Right lobe of liver (tissue), 6 donors: ENCODE data around the gene ATP2A1. TPM values are rescaled to one million over a fixed set of nuclear protein-coding genes. Genes with fewer than 3 reads are reported as not detected.

Experiments used
- ATAC-seq, 4 donors: fragments of 200-7000 bp; cut with Tn5 transposase; one replicate each; pipeline ENCODE4 v1.9.1; 2020; ENCODE audit warnings: mild to moderate bottlenecking in 4 of 4, moderate library complexity in 4 of 4
- DNase-seq, 3 donors: peaks; one replicate each; pipeline ENCODE4 v3.0.0-alpha.2; 2020
- H3K27ac ChIP-seq, 3 donors: fragments of 200-600 bp; one replicate each; pipeline ENCODE4 v1.8.0; 2022
- H3K27me3 ChIP-seq, 2 donors: fragments of 200-600 bp; one replicate each; pipeline ENCODE4 v1.8.0; 2022
- H3K36me3 ChIP-seq, 4 donors: fragments of 200-600 bp; sonication (generic) in 1 of 4; one replicate each; pipeline versions ENCODE4 v1.5.1 to v1.8.0; 2017 to 2022; ENCODE audit warnings: control low read depth in 1 of 4
- H3K4me1 ChIP-seq, 4 donors: fragments of 200-600 bp; sonication (generic) in 1 of 4; one replicate each; pipeline versions ENCODE4 v1.5.1 to v1.8.0; 2017 to 2022; ENCODE audit warnings: control low read depth in 1 of 4
- H3K4me3 ChIP-seq, 3 donors: fragments of 200-600 bp; one replicate each; pipeline ENCODE4 v1.8.0; 2022
- H3K9me3 ChIP-seq, 4 donors: fragments of 200-600 bp; sonication (generic) in 1 of 4; one replicate each; pipeline versions ENCODE4 v1.5.1 to v1.8.0; 2017 to 2022; ENCODE audit warnings: control low read depth in 1 of 4
- CTCF ChIP-seq, 4 donors: fragments of 200-600 bp in 3 of 4; fragments of 450-650 bp in 1 of 4; IDR thresholded peaks; one replicate each; pipeline versions ENCODE4 v1.5.1 to v1.8.0; 2016 to 2022; ENCODE audit warnings: antibody characterized with exemption in 4 of 4, mild to moderate bottlenecking in 2 of 4
- POLR2A ChIP-seq: fragments of 450-650 bp; IDR thresholded peaks from one replicate; pipeline ENCODE4 v1.6.1; 2017; ENCODE audit warnings: antibody characterized with exemption, mild to moderate bottlenecking
- WGBS: methylation state at CpG from one replicate; pipeline ENCODE4 v1.1.6; 2018; ENCODE audit warnings: low coverage, low lambda C conversion rate; ENCODE audit not compliant: insufficient coverage; ENCODE audit errors: missing lambda C conversion rate; 5-methylcytosine and 5-hydroxymethylcytosine counted together
- intact Hi-C, 2 donors: fragments of 100-400 bp; cut with DNase I; formaldehyde crosslinking; loops; one replicate each; pipeline versions ENCODE4 v1.11.2 to v1.14.1; 2022
- total RNA-seq, 6 experiments: library from RNA; depleted of rRNA in 2 of 6; stranded (reverse); fragments of >200 nt in 2 of 6; fragmentation: NEBNext Ultra II Directional in 3 of 6; extraction: Animal tissue kit (Norgen Biotek cat#: 25700) in 3 of 6; gene quantifications; one replicate each; pipeline versions ENCODE4 v1.1.0 to v1.2.4, GENCODE V29; 2016 to 2023
- donor health status: DM: no; HTN: yes; CAD: no.
- donor health status: DM: no; HTN: no; CAD: no.
- donor health status: DM: no; HTN: no; CAD: no.
- donor health status: DM: no; HTN: yes; CAD: no.
- donor health status: DM: no; HTN: yes; CAD: no.

ATP2A1 gene
- total RNA-seq, 6 experiments from 2014 or later, result 0.42 to 3.6 (median 0.77) TPM

- Histone ChIP-seq H3K27ac (no peak overlapping the region), H3K4me3 (no peak overlapping the region), H3K27me3 (no peaks in the 10 kb centered on the region), H3K36me3 (peaks cover 0 to 4% (median 0%) of the 10 kb centered on the region in 4 donors), H3K4me1 (no peaks in the 10 kb centered on the region), H3K9me3 (no peaks in the 10 kb centered on the region)
- ATAC-seq (peak in 1 of 4 donors; percentile 6), DNase-seq (no peak)
- intact Hi-C loops, result no loop called here
- no peak for TF ChIP-seq POLR2A
- TF ChIP-seq CTCF (IDR thresholded peaks at IDR 0.05), result no peak
- WGBS, result 85% methylated on average over 6 of the region's 14 CpGs
These were observed 26.1 kb downstream of the ATP2A1 start for GRCh38 chr16:28904363-28904762.

GRCh38 chr16:28904828-28905227, 26.5 kb downstream of the ATP2A1 start:
- ATAC-seq (no peak), DNase-seq (no peak)
- H3K4me3 ChIP-seq, result no peak overlapping the region
- H3K27ac ChIP-seq, result no peak overlapping the region
- intact Hi-C loops, result no loop called here
- TF ChIP-seq CTCF (IDR thresholded peaks at IDR 0.05) (no peak), POLR2A (no peak)
- no peaks in the 10 kb centered on the region for H3K27me3 ChIP-seq
- H3K36me3 ChIP-seq, result peaks cover 0 to 4% (median 0%) of the 10 kb centered on the region in 4 donors
- no peaks in the 10 kb centered on the region for H3K9me3 ChIP-seq
- H3K4me1 ChIP-seq, result no peaks in the 10 kb centered on the region
- WGBS, result no CpG with 5 or more reads among the region's 16 CpGs

- no peaks in the 10 kb centered on the region for H3K27me3 ChIP-seq
- no peak overlapping the region for H3K27ac ChIP-seq
- peaks cover 0 to 4% (median 0%) of the 10 kb centered on the region in 4 donors for H3K36me3 ChIP-seq
- WGBS, result no CpG with 5 or more reads among the region's 9 CpGs
- ATAC-seq, result no peak
- intact Hi-C loops, result no loop called here
- no peak for TF ChIP-seq CTCF (IDR thresholded peaks at IDR 0.05)
- no peak for TF ChIP-seq POLR2A
- H3K4me3 ChIP-seq, result no peak overlapping the region
- no peaks in the 10 kb centered on the region for H3K4me1 ChIP-seq
- no peaks in the 10 kb centered on the region for H3K9me3 ChIP-seq
- DNase-seq, result no peak
These were observed 27.0 kb downstream of the ATP2A1 start for GRCh38 chr16:28905229-28905754.

- no peaks in the 10 kb centered on the region for H3K27me3 ChIP-seq
- DNase-seq (no peak), ATAC-seq (no peak)
- no peak overlapping the region for H3K27ac ChIP-seq
- WGBS, result 91% methylated on average over 6 of the region's 24 CpGs
- no peak overlapping the region for H3K4me3 ChIP-seq
- peaks cover 0 to 4% (median 0%) of the 10 kb centered on the region in 4 donors for H3K36me3 ChIP-seq
- H3K9me3 ChIP-seq, result no peaks in the 10 kb centered on the region
- no peaks in the 10 kb centered on the region for H3K4me1 ChIP-seq
- TF ChIP-seq POLR2A (no peak), CTCF (IDR thresholded peaks at IDR 0.05) (no peak)
- intact Hi-C loops, result no loop called here
These were observed 27.6 kb downstream of the ATP2A1 start for GRCh38 chr16:28905800-28906372.
